Measurements from ENCODE around the gene NDRG3.

Gene NDRG3

GRCh38 chr20:36745927-36746659 lies at the start of gene NDRG3:
Gene NDRG3, minus strand, starts transcription at chr20:36746090. Its CDS starts 24,355 bp downstream, at chr20:36721735.
- peak; percentile 84 to 92 (median 88) for DNase-seq

DNA sequence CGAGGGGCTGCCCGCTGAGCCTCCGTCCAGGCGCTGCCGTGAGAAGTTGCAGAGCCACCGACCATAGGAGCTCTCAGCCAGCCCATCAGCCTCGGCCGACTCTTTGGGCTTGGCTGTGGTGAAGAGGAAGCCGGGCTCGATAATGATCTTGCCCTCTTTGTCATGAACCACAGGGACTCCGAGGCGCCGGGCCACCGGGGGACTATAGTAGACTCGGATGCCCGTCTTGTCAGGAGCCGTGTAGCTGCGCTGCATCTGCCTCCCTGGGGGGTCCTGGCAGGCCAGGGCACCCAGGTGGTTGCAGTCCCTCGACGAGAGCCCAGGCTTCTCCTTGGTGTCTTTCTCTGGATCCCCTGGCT lies 48.2 kb upstream of the NDRG3 start:
- DNase-seq: no peak

DNA sequence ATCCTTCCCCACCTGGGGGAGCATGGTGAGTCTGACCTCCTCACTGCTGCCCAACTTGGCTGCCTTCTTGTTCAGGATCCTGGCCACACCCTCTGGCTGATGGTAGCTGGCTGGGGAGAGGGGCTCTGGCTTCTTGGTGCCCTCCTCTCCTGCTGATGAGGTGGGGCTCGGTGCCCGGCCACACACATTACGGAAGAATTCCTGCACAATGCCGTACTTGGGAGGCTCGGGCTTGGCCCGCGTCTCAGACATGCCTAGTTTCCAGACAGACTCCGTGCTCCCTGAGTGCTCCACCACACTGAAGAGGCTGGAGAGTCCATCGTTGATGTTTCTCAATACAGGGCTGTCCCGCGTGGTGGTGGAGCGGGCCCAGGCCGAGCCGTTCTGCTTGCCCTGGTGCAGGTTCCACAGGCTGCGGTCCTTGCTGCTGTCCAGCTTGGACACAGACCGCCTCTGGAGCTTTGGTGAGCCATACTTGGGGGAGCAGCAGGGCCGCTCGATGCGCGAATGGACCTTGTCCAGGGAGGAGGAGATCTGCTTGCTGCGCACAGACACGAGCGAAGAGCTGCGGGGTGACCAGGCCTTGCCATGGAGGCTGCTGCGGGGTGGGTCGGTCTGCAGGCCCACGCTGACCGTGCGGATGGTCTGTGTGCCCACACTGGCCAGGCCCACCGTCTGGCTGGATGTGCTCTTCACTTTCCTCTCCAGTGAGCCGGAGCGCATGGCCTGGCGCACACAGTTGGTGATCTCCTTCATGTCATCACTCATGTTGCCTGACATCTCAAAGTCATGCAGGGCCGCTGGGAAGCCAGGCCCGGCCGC lies 47.6 kb upstream of the NDRG3 start:
- no peak for DNase-seq

DNA sequence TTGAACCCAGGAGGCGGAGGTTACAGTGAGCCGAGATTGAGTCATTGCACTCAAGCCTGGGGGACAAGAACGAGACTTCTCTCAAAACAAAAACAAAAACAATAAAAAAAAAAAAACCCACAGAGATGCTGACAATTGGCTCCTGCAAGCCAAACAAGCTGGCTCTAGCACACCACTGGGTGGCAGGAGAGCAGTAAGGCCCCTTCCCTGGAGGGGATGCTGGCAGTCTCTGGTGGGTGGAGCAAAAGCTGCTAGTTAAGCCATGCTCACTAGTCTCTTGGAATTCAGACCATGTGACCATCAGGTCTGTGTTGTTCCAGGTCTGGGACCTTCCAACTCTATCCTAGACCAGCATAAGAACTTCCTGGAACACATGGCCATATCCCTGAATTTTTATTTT lies 46.5 kb upstream of the NDRG3 start:
- no peak for DNase-seq

GRCh38 chr20:36791862-36792261 lies 46.0 kb upstream of the NDRG3 start:
- no peak for DNase-seq

DNA sequence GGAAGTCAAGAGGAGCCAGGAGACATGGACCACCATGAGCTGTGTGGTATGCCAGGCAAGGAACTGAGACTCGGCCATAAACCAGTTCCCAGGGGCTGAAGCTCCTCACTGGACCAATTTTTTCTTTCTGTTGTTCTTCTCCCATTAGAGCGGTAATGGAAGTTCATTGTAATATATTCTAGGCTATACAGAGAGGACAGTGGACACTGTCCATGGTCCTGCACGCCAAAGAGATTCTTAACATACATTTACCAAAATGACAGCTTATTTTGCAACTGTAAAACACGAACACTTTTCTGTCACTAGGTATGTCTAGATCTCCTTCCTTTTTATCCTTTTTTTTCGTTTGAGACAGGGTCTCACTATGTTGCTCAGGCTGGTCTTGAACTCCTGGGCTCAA lies 40.8 kb upstream of the NDRG3 start:
- no peak for DNase-seq

DNA sequence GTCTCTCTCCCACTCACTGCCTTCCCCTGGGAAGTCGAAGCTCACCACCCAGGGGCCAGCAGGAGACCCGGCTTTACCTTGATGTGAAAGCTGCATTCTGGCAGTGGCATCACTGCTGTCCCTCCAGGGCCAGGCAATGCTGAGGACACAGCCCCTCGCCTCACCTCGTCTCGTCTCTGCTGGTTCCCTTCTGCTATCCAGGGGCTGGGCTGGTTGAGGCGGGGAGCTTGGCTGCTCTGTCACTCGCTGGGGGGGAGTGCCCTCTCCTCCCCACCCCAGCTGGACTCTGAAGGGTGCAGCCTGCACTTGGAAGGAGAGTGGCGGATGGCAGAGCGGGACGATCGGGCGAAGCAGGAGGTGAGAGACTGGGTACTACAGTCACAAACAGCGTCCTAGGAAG lies 40.4 kb upstream of the NDRG3 start:
- no peak for DNase-seq

DNA sequence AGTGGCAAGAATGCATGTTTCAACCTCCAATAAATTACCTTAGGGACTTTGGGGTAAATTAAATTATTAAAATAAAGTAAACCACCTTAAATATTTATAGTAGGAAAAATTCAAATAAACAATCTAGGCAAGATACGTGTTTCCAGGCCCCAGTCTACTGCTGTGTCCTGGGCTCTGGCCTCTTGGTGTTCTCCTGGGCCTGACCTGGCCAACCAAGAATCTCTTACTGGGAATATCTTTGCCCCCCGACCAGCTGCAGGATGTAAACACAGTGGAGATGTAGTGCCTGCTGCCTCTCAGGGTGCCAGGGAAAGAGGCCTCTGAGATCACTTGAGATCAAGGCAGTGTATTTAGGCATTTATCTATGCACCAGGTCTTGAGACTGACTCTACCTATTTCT lies 39.4 kb upstream of the NDRG3 start:
- DNase-seq: no peak

- DNase-seq: no peak
These were observed 39.0 kb upstream of the NDRG3 start for GRCh38 chr20:36784900-36785299.

DNA sequence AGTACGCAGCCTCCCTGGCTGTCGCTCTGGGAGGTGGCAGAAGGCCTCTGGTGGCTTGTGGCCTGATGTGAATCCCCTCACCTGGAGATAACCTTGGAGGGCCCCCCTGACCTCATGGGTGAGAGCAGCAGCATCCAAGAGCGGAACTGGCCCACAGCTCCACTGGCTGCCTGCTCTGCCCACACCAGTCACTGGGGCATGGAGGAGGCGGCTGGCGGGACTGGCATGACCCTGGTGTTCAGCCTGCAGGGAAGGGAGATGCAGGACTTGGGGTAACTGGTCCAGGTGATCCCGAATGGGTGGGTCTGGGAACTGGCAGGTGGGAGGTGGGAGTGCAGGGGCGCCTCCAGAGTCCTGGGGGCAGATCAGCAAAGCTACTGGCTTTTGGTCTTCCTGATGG lies 38.2 kb upstream of the NDRG3 start:
- no peak for DNase-seq

GRCh38 chr20:36779656-36780025 lies 33.8 kb upstream of the NDRG3 start:
- no peak for DNase-seq

DNA sequence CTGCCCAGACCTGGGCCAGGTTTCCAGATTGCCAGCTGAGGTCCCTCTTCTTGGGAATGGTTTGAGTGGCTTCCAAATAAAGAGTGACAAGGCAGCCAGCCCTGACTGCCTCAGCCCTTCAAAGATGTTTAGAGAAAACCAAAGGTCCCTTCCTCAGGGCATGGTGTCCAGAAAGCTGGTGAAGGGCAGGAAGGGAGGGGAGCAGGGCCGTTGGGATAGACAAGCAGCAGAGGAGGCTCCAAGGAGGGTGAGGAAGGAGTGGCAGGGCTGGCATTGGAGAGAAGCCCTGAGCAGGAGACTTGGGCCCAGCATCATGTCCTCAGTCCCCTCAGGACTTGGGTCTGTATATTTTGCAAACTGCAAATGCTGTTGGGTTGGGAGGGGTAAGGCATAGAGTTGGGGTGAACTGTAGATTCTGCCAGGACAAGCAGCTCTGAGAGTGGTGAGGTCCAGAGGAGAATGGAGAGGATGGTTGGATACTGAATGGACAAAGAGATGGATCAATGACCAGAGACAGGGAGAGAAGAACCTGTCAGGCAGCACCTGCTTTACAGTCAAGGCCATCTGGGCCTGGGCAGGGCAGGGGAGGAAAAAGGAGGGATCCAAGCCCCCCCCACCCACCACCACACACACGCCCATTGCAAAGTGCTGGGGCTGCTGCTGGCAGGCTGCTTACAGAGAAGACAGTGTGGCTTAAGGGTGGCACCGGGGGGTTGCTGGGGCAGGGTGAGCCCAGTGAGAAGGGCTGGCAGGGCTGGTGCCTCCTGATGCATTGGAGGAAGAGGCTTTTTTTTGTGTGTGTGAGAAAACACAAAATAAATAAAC lies 33.2 kb upstream of the NDRG3 start:
- no peak for DNase-seq

DNA sequence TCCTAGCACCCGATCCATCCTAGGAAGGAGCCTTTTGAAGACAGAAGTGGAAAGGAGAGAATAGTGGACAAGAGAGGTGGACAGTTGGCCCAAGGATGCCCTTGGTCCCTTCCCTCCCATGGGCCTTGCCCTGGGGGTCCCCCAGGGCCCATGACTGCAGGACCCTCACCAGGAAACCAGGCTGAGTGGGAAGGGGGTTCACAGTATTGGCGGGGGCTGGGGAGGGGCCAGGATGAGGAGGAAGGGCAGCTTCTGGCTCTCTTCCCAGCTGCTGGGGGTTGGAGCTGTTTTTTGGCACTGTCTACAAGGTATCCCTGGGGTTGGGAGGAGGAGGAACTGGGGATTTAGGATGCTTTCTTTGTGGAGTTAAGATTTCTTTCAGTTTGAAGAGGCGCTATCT lies 31.7 kb upstream of the NDRG3 start:
- DNase-seq: no peak

- DNase-seq: no peak
These were observed 31.3 kb upstream of the NDRG3 start for GRCh38 chr20:36777167-36777566.

DNA sequence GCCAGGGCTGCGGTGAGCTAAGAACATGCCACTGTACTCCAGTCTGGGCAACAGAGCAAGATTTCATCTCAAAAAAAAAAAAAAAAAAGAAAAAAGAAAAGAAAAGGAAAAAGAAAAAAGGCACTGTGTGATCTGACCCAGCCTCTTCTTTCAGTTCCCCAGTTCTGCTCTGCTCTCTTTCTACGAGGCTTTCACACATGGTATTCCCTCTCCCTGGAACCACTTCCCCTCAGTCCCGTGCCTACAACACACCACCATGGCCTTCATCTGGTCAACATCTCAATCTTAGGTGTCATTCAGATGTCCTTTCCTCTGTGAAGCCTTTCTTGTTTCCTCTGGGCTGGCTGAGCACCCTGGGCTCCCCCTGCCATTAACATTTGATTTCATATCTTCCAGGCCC lies 29.9 kb upstream of the NDRG3 start:
- DNase-seq: no peak

DNA sequence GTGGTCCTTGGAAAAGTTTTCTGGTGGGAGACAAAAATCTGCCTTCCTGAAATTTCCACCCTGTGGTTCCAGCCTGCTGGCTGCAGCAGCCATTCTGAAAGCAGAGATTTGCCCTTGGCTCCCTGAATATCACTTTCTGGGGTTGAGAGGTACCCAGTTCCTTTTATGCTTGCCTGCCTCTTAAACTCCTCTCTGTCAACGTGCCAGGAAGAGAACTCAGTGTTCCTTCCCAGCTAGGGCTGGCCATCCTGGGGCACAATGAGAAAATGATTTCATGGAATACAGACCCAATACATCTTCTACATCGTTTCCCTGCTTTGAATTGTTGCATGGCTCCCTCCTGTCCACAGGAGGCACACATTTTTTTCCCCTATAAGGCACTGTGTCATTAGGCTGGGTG lies 29.3 kb upstream of the NDRG3 start:
- no peak for DNase-seq

- peak; percentile 91 to 98 (median 96) for DNase-seq
These were observed 27.9 kb upstream of the NDRG3 start, which contains the start of gene DSN1 for GRCh38 chr20:36773597-36774390. Gene DSN1, minus strand, starts transcription at chr20:36773763. Its CDS starts 2,305 bp downstream, at chr20:36771458.

DNA sequence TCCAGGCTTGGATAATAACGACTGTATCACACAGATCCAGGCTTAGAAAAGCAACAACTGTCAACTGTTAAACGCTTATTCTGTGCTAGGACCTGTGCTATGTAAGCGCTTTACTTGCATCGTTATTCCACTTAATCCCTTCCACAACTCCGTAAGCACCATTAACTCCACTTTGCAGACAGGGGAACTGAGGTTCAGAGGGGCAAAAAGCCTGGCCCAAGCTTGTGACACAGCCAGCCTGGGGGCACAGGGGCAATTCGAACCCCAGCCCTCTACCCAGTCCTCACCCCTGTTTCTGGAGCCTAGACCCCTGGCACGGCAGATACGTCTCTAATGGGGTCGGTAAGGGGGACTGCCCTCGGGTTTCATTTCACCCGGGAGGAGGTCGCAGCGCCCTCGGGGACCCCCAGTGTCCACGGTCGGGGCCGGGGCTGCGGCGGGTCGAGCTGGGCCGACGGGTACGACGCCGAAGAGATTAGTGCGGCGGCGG lies 27.3 kb upstream of the NDRG3 start:
- no peak for DNase-seq

DNA sequence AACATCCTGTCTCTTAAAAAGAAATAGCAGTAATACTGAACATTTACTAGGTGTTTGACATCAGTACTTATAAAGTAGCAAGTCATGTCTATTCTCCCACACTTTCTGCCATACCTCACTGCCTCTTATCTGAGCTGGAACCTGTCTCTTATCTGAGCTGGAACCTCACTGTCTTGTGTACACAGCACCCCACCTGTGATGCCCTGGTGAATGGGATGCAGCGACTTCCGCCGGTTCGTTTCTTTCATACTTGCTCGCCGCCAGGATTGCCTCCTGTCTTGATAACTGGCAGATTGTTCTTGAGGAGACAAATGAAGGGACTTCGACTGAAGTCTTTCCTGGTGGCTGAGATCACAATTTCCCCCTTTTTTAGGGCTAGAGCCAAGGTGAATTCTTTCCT lies 24.8 kb upstream of the NDRG3 start:
- no peak for DNase-seq

- no peak for DNase-seq
These were observed 23.0 kb upstream of the NDRG3 start for GRCh38 chr20:36768768-36769430.

DNA sequence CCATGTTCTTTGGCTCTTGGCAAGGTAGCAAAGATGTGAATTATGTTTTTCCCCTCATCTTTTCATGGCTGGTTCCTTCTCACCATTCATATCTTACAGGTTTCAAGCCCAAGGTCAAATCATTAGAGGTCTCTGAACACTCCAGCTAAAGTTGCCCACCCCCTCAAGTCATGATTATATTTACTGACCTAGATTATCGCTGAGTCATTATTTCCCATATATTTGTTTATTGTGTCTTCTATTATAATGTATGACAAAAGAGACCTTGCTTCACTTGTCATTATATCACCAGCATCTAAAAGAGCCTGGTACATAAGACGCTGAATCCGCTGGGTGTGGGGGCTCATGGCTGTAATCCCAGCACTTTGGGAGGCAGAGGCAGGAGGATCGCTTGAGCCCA lies 15.2 kb upstream of the NDRG3 start:
- no peak for DNase-seq

DNA sequence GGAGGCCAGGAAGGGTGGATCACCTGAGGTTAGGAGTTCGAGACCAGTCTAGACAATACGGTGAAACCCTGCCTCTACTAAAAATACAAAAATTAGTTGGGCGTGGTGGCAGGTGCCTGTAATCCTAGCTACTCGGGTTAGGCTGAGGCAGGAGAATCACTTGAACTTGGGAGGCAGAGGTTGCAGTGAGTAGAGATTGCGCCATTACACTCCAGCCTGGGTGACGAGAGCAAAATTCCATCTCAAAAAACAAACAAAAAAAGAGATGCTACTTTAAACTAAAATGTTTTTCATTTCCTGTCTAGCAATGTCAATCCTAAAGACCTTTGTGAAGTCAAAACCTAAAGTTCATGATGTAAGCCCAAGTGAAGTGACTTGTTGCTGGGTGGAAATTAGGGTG lies 14.8 kb upstream of the NDRG3 start:
- DNase-seq: no peak
